ENCODE results near the gene NEMP2. TPM values are rescaled to one million over a fixed set of nuclear protein-coding genes. Genes with fewer than 3 reads are reported as not detected.
A peak's percentile ranks its signal among the peaks of the same experiment; 100 is the strongest.

Gene NEMP2
- 16.7 and 16.9 TPM in 2 replicates for total RNA-seq (2014; rRNA removed; shearing (Covaris generic))

GRCh38 chr2:190534310-190535120 is at the start of gene NEMP2:
NEMP2 (minus strand) TSS chr2:190534722; CDS start chr2:190534655, 67 bp downstream.
- peak; percentile 85 to 95 for DNase-seq (ENCODE audit: low read depth in 1 of 2, low spot score in 2 of 2)

DNA sequence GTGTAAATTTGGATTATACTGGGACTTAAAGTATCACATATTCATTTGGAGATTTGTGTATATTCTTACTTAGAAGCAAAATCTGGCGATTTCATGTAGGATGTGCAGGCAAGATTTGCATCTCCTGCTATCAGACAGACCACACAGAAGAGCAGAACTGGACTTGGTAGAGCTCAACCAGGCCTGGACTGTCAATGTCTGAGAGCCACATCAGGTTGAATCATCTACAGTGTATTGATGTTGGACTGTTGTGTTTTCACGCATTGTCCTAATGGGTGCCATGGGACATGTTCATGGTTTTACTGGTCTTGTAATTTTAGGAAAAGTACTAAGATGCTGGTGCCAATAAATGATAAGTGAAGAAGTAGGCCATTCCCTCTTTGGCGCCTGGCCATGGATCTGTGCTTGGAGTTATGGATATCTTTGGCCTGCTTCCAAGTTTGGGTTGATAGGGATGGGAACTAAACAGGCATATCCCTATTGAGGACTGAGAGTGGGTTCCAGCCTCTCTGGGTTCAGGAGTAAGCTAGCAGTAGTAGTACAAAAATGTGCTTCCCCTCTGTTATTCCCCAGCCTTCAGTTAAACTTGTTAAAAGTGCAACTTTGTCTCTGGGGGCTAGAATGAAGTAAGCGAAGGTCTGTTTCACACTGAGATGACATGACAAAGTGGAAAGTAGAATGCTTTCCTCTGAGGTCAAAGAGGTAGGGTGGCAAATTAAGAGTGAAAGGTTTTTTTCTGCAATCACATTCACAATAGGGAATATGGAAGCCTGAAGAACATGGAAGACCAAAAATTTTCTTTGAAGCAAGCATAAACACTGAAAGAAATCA is 49.2 kb upstream of the NEMP2 start:
- no peaks in the 10 kb centered on the region for H3K9me3 ChIP-seq (replicated peaks)
- DNase-seq (ENCODE audit: low read depth in 1 of 2, low spot score in 2 of 2), result no peak

More at GRCh38 chr2:190534310-190535120, at the start of gene NEMP2:
- H3K27ac ChIP-seq, result peak within 1 kb of the TSS; percentile 96
- H3K27me3 ChIP-seq (replicated peaks), result no peaks in the 10 kb centered on the region
- no peaks in the 10 kb centered on the region for H3K36me3 ChIP-seq
- H3K4me3 ChIP-seq, result peak within 1 kb of the TSS; percentile 83
- H3K4me1 ChIP-seq (replicated peaks), result peaks cover 17% of the 10 kb centered on the region
- H3K9me3 ChIP-seq (replicated peaks), result 0 out of 2 replicates have a peak, but pooled peaks cover 4% of the 10 kb centered on the region

GRCh38 chr2:190582736-190583506 is 48.4 kb upstream of the NEMP2 start:
- H3K27me3 ChIP-seq (replicated peaks), result no peaks in the 10 kb centered on the region
- no peaks in the 10 kb centered on the region for H3K36me3 ChIP-seq
- no peaks in the 10 kb centered on the region for H3K9me3 ChIP-seq (replicated peaks)
- DNase-seq (ENCODE audit: low read depth in 1 of 2, low spot score in 2 of 2), result no peak
- H3K27ac ChIP-seq, result no peak overlapping the region
- no peak overlapping the region for H3K4me3 ChIP-seq
- peaks cover 49% of the 10 kb centered on the region for H3K4me1 ChIP-seq (replicated peaks)

More for the DNA sequence above, 49.2 kb upstream of the NEMP2 start:
- Histone ChIP-seq H3K27ac (no peak overlapping the region), H3K36me3 (no peaks in the 10 kb centered on the region), H3K27me3 (replicated peaks) (no peaks in the 10 kb centered on the region), H3K4me3 (no peak overlapping the region), H3K4me1 (replicated peaks) (peaks cover 41% of the 10 kb centered on the region)

GRCh38 chr2:190582019-190582418 is 47.5 kb upstream of the NEMP2 start:
- Histone ChIP-seq H3K4me1 (replicated peaks) (peaks cover 51% of the 10 kb centered on the region), H3K27me3 (replicated peaks) (no peaks in the 10 kb centered on the region), H3K4me3 (no peak overlapping the region), H3K27ac (no peak overlapping the region), H3K9me3 (replicated peaks) (no peaks in the 10 kb centered on the region), H3K36me3 (no peaks in the 10 kb centered on the region)
- no peak for DNase-seq (ENCODE audit: low read depth in 1 of 2, low spot score in 2 of 2)

- peaks cover 44% of the 10 kb centered on the region for H3K4me1 ChIP-seq (replicated peaks)
- no peaks in the 10 kb centered on the region for H3K36me3 ChIP-seq
- H3K9me3 ChIP-seq (replicated peaks), result no peaks in the 10 kb centered on the region
- no peak overlapping the region for H3K27ac ChIP-seq
- H3K27me3 ChIP-seq (replicated peaks), result no peaks in the 10 kb centered on the region
- H3K4me3 ChIP-seq, result no peak overlapping the region
- DNase-seq (ENCODE audit: low read depth in 1 of 2, low spot score in 2 of 2), result no peak
Measured at GRCh38 chr2:190579915-190580846, 45.7 kb upstream of the NEMP2 start.

DNA sequence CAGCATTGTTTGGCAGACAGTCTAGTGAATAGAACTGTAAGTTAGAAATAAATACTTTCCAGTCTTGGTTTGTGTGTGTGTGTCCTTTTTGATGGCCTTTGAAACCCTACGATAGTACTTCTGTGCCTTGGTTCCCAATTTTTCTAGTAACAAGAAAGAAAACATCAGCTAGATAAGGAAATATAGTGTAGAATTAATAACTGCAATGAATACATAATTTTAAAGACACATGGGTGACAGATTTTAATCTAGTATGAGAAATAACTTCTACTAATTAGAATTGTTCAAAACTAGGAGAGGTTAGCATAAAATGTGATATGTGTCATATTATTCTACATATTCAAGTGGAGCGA is 44.5 kb upstream of the NEMP2 start:
- H3K4me3 ChIP-seq, result no peak overlapping the region
- no peaks in the 10 kb centered on the region for H3K27me3 ChIP-seq (replicated peaks)
- no peak for DNase-seq (ENCODE audit: low read depth in 1 of 2, low spot score in 2 of 2)
- H3K36me3 ChIP-seq, result no peaks in the 10 kb centered on the region
- peak overlapping the region; percentile 7; the same call in 1 of the 2 replicates for H3K27ac ChIP-seq
- peaks cover 38% of the 10 kb centered on the region for H3K4me1 ChIP-seq (replicated peaks)
- no peaks in the 10 kb centered on the region for H3K9me3 ChIP-seq (replicated peaks)

- no peaks in the 10 kb centered on the region for H3K9me3 ChIP-seq (replicated peaks)
- peak; percentile 50 to 69 for DNase-seq (ENCODE audit: low read depth in 1 of 2, low spot score in 2 of 2)
- H3K4me3 ChIP-seq, result no peak overlapping the region
- H3K27ac ChIP-seq, result peak overlapping the region; percentile 7; the same call in 1 of the 2 replicates
- no peaks in the 10 kb centered on the region for H3K27me3 ChIP-seq (replicated peaks)
- peaks cover 38% of the 10 kb centered on the region for H3K4me1 ChIP-seq (replicated peaks)
- no peaks in the 10 kb centered on the region for H3K36me3 ChIP-seq
Measured at GRCh38 chr2:190578158-190579057, 43.9 kb upstream of the NEMP2 start.

DNA sequence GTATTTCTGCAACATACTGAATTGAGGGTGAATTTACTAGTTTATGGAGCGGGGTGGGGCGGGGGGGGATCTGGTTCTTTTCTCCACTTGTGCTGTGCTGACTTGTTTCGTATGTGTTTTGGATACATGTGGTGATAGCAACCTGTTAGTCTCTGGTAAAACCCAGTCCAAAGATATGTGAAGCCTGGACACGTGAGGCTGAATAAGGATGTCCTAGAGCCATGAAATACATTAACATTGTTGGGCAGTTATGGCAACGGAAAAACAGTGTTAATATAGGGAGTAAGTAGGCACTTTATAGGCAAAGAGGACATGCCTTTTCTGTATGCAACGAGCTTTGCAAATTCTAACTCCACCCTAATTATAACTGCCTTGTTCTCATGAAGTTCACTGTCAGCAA is 42.1 kb upstream of the NEMP2 start:
- H3K4me1 ChIP-seq (replicated peaks), result peaks cover 31% of the 10 kb centered on the region
- DNase-seq (ENCODE audit: low read depth in 1 of 2, low spot score in 2 of 2), result no peak
- H3K27me3 ChIP-seq (replicated peaks), result no peaks in the 10 kb centered on the region

GRCh38 chr2:190575263-190575662 is 40.7 kb upstream of the NEMP2 start:
- Histone ChIP-seq H3K36me3 (no peaks in the 10 kb centered on the region), H3K4me1 (replicated peaks) (peaks cover 31% of the 10 kb centered on the region), H3K27me3 (replicated peaks) (no peaks in the 10 kb centered on the region), H3K9me3 (replicated peaks) (no peaks in the 10 kb centered on the region), H3K4me3 (no peak overlapping the region), H3K27ac (no peak overlapping the region)
- DNase-seq (ENCODE audit: low read depth in 1 of 2, low spot score in 2 of 2), result no peak

More for the DNA sequence above, 42.1 kb upstream of the NEMP2 start:
- no peak overlapping the region for H3K27ac ChIP-seq
- H3K4me3 ChIP-seq, result no peak overlapping the region
- no peaks in the 10 kb centered on the region for H3K36me3 ChIP-seq
- no peaks in the 10 kb centered on the region for H3K9me3 ChIP-seq (replicated peaks)

DNA sequence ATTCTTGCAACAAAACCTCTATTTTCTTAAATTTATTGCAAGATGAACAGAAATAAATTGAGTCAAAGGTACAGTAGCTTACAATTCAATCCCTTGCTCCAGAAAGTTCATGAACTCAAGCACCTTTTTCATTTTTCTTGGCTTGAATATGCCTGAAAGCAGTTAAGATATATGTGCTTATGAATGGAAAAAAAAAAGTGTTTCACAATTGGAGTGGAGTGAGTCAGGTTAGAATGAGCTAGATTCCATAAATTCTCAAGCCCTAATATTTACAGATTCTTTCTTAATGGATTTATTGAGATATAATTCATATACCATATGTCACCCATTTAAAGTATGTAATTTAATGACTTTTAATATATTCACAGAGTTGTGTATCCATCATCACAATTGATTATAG is 39.6 kb upstream of the NEMP2 start:
- no peaks in the 10 kb centered on the region for H3K9me3 ChIP-seq (replicated peaks)
- no peak overlapping the region for H3K27ac ChIP-seq
- no peak overlapping the region for H3K4me3 ChIP-seq
- peaks cover 26% of the 10 kb centered on the region for H3K4me1 ChIP-seq (replicated peaks)
- no peaks in the 10 kb centered on the region for H3K27me3 ChIP-seq (replicated peaks)
- DNase-seq (ENCODE audit: low read depth in 1 of 2, low spot score in 2 of 2), result no peak
- no peaks in the 10 kb centered on the region for H3K36me3 ChIP-seq

GRCh38 chr2:190572246-190572645 is 37.7 kb upstream of the NEMP2 start:
- H3K27me3 ChIP-seq (replicated peaks), result no peaks in the 10 kb centered on the region
- no peaks in the 10 kb centered on the region for H3K36me3 ChIP-seq
- DNase-seq (ENCODE audit: low read depth in 1 of 2, low spot score in 2 of 2), result no peak
- no peak overlapping the region for H3K27ac ChIP-seq
- H3K9me3 ChIP-seq (replicated peaks), result no peaks in the 10 kb centered on the region
- H3K4me3 ChIP-seq, result no peak overlapping the region
- H3K4me1 ChIP-seq (replicated peaks), result peaks cover 12% of the 10 kb centered on the region

DNA sequence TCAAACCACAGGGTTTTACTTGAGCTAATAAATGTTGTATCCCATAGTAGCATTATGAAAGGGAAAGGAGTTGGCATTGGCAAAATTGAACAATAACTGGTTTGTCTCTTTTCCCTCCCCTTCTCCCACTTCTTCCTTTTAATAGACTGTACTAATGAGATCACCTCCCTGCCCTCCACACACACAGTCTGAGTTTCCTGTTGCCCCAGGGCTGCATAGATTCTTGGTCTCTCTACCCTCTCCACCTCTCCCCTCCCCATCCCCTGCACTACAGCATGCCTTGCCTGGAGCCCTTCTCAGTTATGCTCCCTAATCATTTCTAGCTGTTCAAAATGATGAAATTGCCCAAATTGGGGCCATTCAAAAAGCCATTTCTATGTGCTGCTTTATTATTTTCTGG is 37.2 kb upstream of the NEMP2 start:
- DNase-seq (ENCODE audit: low read depth in 1 of 2, low spot score in 2 of 2), result no peak
- no peaks in the 10 kb centered on the region for H3K36me3 ChIP-seq
- peaks cover 12% of the 10 kb centered on the region for H3K4me1 ChIP-seq (replicated peaks)
- H3K4me3 ChIP-seq, result no peak overlapping the region
- H3K27me3 ChIP-seq (replicated peaks), result no peaks in the 10 kb centered on the region
- no peaks in the 10 kb centered on the region for H3K9me3 ChIP-seq (replicated peaks)
- no peak overlapping the region for H3K27ac ChIP-seq

All from SJSA1 (cell line).